WTC11 (cell line): ENCODE results near the gene TAS2R41. TPM values are rescaled to one million over a fixed set of nuclear protein-coding genes. Genes with fewer than 3 reads are reported as not detected.

Experiments
- ATAC-seq: fragments of 200-7000 bp; cut with Tn5 transposase; 2 replicates; pipeline ENCODE4 v1.10.0; 2021; ENCODE audit warnings: mild to moderate bottlenecking, moderate library complexity
- CTCF ChIA-PET: fragments of 300-600 bp; sonication (Branson Sonifier 250); formaldehyde crosslinking; loops from one replicate; lab custom pipeline; 2021; ENCODE audit warnings: antibody characterized with exemption; lab: Charles Lee
- POLR2A ChIA-PET: fragments of 350-600 bp; sonication (Branson Sonifier 250); formaldehyde crosslinking; loops from one replicate; lab custom pipeline; 2021; ENCODE audit warnings: antibody characterized with exemption; lab: Charles Lee
- DNase-seq: peaks from one replicate; pipeline ENCODE4 v3.0.0; 2021; ENCODE audit warnings: low spot score
- H3K27ac Mint-ChIP-seq: 2 replicates; pipeline ENCODE4 v1.8.0; 2021; ENCODE audit warnings: mixed read lengths
- H3K27me3 Mint-ChIP-seq: 2 replicates; pipeline ENCODE4 v1.8.0; 2021; ENCODE audit warnings: low read depth, mild to moderate bottlenecking, moderate library complexity, mixed read lengths
- H3K36me3 Mint-ChIP-seq: 2 replicates; pipeline ENCODE4 v1.8.0; 2021; ENCODE audit warnings: mixed read lengths
- H3K4me1 Mint-ChIP-seq: 2 replicates; pipeline ENCODE4 v1.8.0; 2022; ENCODE audit warnings: mixed read lengths
- H3K4me3 Mint-ChIP-seq: 2 replicates; pipeline ENCODE4 v1.8.0; 2021; ENCODE audit warnings: mild to moderate bottlenecking, moderate library complexity, mixed read lengths
- H3K9me3 Mint-ChIP-seq: 2 replicates; pipeline ENCODE4 v1.8.0; 2021; ENCODE audit warnings: mixed read lengths
- GRHL2 ChIP-seq: fragments of 250-450 bp; sonication (Bioruptor Pico); IDR thresholded peaks from 2 replicates; pipeline ENCODE4 v1.8.0; 2022; ENCODE audit warnings: mild to moderate bottlenecking, moderate library complexity; ENCODE audit not compliant: insufficient replicate concordance, severe bottlenecking
- JAZF1 ChIP-seq: fragments of 250-450 bp; sonication (Bioruptor Pico); IDR thresholded peaks from 2 replicates; pipeline ENCODE4 v1.9.0; 2021; ENCODE audit warnings: moderate library complexity, mild to moderate bottlenecking, inconsistent platforms
- ZBTB21 ChIP-seq: sonication (generic); formaldehyde crosslinking; IDR thresholded peaks from 2 replicates; pipeline ENCODE4 v1.8.1; 2023; ENCODE audit warnings: mild to moderate bottlenecking, missing genetic modification reagents, borderline replicate concordance
- ZNF121 ChIP-seq: sonication (generic); formaldehyde crosslinking; IDR thresholded peaks from 2 replicates; pipeline ENCODE4 v1.8.0; 2023; ENCODE audit warnings: missing genetic modification reagents
- ZNF416 ChIP-seq: fragments of 250-450 bp; sonication (Bioruptor Pico); IDR thresholded peaks from 2 replicates; pipeline ENCODE4 v1.9.0; 2021; ENCODE audit warnings: mild to moderate bottlenecking, inconsistent platforms
- total RNA-seq: library from RNA; stranded (reverse); gene quantifications from 3 replicates; pipeline ENCODE4 v1.2.3, GENCODE V29; 2021
- TF ChIP-seq, protein P1 (sequence below): sonication (generic); formaldehyde crosslinking; IDR thresholded peaks from 2 replicates; pipeline ENCODE4 v1.8.1; 2022; ENCODE audit warnings: low read depth, missing genetic modification reagents, borderline replicate concordance
- TF ChIP-seq, protein P2 (sequence below): sonication (generic); formaldehyde crosslinking; IDR thresholded peaks from 2 replicates; pipeline ENCODE4 v1.8.0; 2023; ENCODE audit warnings: missing genetic modification reagents
- TF ChIP-seq, protein P3 (sequence below): sonication (generic); formaldehyde crosslinking; IDR thresholded peaks from 2 replicates; pipeline ENCODE4 v1.8.1; 2022; ENCODE audit warnings: mild to moderate bottlenecking, moderate library complexity, missing genetic modification reagents
- TF ChIP-seq, protein P4 (sequence below): fragments of 250-450 bp; sonication (Bioruptor Pico); IDR thresholded peaks from 2 replicates; pipeline ENCODE4 v1.9.0; 2021; ENCODE audit warnings: moderate library complexity, mild to moderate bottlenecking, inconsistent platforms, borderline replicate concordance
- TF ChIP-seq, protein P5 (sequence below): sonication (generic); formaldehyde crosslinking; IDR thresholded peaks from 2 replicates; pipeline ENCODE4 v1.8.0; 2023; ENCODE audit warnings: mild to moderate bottlenecking, missing genetic modification reagents
- TF ChIP-seq, protein P6 (sequence below): sonication (generic); formaldehyde crosslinking; IDR thresholded peaks from 2 replicates; pipeline ENCODE4 v1.8.1; 2023; ENCODE audit warnings: mild to moderate bottlenecking, missing genetic modification reagents, moderate library complexity
- TF ChIP-seq, protein P7 (sequence below): sonication (generic); formaldehyde crosslinking; IDR thresholded peaks from 2 replicates; pipeline ENCODE4 v1.8.0; 2022; ENCODE audit warnings: missing genetic modification reagents
- TF ChIP-seq, protein P8 (sequence below): sonication (generic); formaldehyde crosslinking; IDR thresholded peaks from 2 replicates; pipeline ENCODE4 v1.8.1; 2022; ENCODE audit warnings: missing genetic modification reagents, borderline replicate concordance

The TAS2R41 gene
- total RNA-seq, 1 experiment from 2014 or later = 0.31 TPM

DNA sequence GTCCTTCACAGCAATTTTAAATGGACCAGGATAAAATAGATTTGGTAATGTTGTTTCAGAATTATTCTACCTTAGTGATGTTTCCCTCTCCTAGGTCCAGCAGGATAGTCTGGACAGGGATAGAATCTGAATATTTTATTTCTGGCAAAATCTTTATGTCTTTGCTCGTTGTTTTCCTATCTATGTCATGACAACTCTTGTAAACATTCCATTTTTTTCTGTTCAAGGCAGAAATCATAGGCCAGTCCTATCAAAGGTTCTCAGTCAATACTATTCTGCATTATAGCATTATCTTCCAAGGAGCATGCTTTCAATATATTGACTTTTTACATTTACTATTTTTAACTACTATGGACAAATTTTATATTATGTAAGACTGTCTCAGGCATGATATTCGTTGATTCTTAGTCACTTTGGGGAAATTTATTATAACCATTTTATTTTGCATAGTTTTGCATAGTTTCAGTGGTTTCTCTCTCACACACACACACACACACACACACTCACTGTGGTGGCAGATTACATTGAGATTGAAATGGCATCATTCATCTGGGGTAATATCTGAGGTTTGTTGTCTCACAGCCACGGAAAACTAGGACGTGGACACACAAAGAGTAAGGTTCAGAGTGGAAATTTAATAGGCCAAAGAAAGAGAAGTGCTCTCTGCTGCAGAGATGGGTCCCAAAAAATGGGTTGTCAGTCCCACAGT lies 17.2 kb upstream of the TAS2R41 start:
- DNase-seq (no peak), ATAC-seq (no peak)
- Mint-ChIP-seq H3K9me3 (peaks cover 34% of the 10 kb centered on the region), H3K36me3 (peaks cover 19% of the 10 kb centered on the region), H3K27ac (no peak overlapping the region), H3K27me3 (no peaks in the 10 kb centered on the region), H3K4me1 (peaks cover 3% of the 10 kb centered on the region), H3K4me3 (no peak overlapping the region)
- ChIA-PET POLR2A (no interaction called here), CTCF (no interaction called here)
- TF ChIP-seq, protein P1, sequence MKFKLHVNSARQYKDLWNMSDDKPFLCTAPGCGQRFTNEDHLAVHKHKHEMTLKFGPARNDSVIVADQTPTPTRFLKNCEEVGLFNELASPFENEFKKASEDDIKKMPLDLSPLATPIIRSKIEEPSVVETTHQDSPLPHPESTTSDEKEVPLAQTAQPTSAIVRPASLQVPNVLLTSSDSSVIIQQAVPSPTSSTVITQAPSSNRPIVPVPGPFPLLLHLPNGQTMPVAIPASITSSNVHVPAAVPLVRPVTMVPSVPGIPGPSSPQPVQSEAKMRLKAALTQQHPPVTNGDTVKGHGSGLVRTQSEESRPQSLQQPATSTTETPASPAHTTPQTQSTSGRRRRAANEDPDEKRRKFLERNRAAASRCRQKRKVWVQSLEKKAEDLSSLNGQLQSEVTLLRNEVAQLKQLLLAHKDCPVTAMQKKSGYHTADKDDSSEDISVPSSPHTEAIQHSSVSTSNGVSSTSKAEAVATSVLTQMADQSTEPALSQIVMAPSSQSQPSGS (CRISPR knock-in tag) = no peak
- TF ChIP-seq ZNF416 (CRISPR knock-in tag) (no peak), JAZF1 (CRISPR knock-in tag) (no peak), ZBTB21 (no peak), GRHL2 (CRISPR knock-in tag) (no peak), ZNF121 (no peak)
- TF ChIP-seq, protein P2, sequence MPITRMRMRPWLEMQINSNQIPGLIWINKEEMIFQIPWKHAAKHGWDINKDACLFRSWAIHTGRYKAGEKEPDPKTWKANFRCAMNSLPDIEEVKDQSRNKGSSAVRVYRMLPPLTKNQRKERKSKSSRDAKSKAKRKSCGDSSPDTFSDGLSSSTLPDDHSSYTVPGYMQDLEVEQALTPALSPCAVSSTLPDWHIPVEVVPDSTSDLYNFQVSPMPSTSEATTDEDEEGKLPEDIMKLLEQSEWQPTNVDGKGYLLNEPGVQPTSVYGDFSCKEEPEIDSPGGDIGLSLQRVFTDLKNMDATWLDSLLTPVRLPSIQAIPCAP = no peak
- TF ChIP-seq, protein P3, sequence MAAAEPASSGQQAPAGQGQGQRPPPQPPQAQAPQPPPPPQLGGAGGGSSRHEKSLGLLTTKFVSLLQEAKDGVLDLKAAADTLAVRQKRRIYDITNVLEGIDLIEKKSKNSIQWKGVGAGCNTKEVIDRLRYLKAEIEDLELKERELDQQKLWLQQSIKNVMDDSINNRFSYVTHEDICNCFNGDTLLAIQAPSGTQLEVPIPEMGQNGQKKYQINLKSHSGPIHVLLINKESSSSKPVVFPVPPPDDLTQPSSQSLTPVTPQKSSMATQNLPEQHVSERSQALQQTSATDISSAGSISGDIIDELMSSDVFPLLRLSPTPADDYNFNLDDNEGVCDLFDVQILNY (CRISPR knock-in tag) = no peak
- TF ChIP-seq, protein P4, sequence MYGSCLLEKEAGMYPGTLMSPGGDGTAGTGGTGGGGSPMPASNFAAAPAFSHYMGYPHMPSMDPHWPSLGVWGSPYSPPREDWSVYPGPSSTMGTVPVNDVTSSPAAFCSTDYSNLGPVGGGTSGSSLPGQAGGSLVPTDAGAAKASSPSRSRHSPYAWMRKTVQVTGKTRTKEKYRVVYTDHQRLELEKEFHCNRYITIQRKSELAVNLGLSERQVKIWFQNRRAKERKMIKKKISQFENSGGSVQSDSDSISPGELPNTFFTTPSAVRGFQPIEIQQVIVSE = no peak
- TF ChIP-seq, protein P5, sequence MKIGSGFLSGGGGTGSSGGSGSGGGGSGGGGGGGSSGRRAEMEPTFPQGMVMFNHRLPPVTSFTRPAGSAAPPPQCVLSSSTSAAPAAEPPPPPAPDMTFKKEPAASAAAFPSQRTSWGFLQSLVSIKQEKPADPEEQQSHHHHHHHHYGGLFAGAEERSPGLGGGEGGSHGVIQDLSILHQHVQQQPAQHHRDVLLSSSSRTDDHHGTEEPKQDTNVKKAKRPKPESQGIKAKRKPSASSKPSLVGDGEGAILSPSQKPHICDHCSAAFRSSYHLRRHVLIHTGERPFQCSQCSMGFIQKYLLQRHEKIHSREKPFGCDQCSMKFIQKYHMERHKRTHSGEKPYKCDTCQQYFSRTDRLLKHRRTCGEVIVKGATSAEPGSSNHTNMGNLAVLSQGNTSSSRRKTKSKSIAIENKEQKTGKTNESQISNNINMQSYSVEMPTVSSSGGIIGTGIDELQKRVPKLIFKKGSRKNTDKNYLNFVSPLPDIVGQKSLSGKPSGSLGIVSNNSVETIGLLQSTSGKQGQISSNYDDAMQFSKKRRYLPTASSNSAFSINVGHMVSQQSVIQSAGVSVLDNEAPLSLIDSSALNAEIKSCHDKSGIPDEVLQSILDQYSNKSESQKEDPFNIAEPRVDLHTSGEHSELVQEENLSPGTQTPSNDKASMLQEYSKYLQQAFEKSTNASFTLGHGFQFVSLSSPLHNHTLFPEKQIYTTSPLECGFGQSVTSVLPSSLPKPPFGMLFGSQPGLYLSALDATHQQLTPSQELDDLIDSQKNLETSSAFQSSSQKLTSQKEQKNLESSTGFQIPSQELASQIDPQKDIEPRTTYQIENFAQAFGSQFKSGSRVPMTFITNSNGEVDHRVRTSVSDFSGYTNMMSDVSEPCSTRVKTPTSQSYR (CRISPR knock-in tag) = no peak
- TF ChIP-seq, protein P6, sequence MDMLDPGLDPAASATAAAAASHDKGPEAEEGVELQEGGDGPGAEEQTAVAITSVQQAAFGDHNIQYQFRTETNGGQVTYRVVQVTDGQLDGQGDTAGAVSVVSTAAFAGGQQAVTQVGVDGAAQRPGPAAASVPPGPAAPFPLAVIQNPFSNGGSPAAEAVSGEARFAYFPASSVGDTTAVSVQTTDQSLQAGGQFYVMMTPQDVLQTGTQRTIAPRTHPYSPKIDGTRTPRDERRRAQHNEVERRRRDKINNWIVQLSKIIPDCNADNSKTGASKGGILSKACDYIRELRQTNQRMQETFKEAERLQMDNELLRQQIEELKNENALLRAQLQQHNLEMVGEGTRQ = no peak
- TF ChIP-seq, protein P7, sequence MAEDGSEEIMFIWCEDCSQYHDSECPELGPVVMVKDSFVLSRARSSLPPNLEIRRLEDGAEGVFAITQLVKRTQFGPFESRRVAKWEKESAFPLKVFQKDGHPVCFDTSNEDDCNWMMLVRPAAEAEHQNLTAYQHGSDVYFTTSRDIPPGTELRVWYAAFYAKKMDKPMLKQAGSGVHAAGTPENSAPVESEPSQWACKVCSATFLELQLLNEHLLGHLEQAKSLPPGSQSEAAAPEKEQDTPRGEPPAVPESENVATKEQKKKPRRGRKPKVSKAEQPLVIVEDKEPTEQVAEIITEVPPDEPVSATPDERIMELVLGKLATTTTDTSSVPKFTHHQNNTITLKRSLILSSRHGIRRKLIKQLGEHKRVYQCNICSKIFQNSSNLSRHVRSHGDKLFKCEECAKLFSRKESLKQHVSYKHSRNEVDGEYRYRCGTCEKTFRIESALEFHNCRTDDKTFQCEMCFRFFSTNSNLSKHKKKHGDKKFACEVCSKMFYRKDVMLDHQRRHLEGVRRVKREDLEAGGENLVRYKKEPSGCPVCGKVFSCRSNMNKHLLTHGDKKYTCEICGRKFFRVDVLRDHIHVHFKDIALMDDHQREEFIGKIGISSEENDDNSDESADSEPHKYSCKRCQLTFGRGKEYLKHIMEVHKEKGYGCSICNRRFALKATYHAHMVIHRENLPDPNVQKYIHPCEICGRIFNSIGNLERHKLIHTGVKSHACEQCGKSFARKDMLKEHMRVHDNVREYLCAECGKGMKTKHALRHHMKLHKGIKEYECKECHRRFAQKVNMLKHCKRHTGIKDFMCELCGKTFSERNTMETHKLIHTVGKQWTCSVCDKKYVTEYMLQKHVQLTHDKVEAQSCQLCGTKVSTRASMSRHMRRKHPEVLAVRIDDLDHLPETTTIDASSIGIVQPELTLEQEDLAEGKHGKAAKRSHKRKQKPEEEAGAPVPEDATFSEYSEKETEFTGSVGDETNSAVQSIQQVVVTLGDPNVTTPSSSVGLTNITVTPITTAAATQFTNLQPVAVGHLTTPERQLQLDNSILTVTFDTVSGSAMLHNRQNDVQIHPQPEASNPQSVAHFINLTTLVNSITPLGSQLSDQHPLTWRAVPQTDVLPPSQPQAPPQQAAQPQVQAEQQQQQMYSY = no peak
- TF ChIP-seq, protein P8, sequence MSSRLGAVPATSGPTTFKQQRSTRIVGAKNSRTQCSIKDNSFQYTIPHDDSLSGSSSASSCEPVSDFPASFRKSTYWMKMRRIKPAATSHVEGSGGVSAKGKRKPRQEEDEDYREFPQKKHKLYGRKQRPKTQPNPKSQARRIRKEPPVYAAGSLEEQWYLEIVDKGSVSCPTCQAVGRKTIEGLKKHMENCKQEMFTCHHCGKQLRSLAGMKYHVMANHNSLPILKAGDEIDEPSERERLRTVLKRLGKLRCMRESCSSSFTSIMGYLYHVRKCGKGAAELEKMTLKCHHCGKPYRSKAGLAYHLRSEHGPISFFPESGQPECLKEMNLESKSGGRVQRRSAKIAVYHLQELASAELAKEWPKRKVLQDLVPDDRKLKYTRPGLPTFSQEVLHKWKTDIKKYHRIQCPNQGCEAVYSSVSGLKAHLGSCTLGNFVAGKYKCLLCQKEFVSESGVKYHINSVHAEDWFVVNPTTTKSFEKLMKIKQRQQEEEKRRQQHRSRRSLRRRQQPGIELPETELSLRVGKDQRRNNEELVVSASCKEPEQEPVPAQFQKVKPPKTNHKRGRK (CRISPR knock-in tag) = no peak
